ENCODE data around the gene ZNF333.

Gene ZNF333
- long read RNA-seq, full-length matches to known transcripts, result 23 of 31 reads
- long read RNA-seq, partial matches to known transcripts, result 2 of 31 reads
- long read RNA-seq, other reads (novel, unspliced or antisense), result 6 of 31 reads

GRCh38 chr19:14689598-14690503 is at the start of gene ZNF333:
TSS of gene ZNF333 (plus strand) at chr19:14690048. CDS start at chr19:14693492, 3,444 bp downstream.
- Histone ChIP-seq H3K27ac (replicated peaks) (peak within 1 kb of the TSS; percentile 98), H3K4me3 (replicated peaks; ENCODE audit: insufficient read depth, low read length) (peak within 1 kb of the TSS; percentile 97), H3K27me3 (ENCODE audit: insufficient read depth, poor library complexity, severe bottlenecking) (no peaks in the 10 kb centered on the region)
- peak; percentile 86 to 97 for DNase-seq (ENCODE audit: low read depth in 1 of 2, low spot score in 1 of 2)
- TF ChIP-seq GABPA (IDR thresholded peaks at IDR 0.05; ENCODE audit: low read depth), result peak; percentile 89
- no peak for TF ChIP-seq REST (IDR thresholded peaks at IDR 0.05; ENCODE audit: insufficient replicate concordance, low read depth)
- no peak for TF ChIP-seq CTCF (IDR thresholded peaks at IDR 0.05; ENCODE audit: insufficient read depth, low read length)
- peak; percentile 90 for TF ChIP-seq POLR2AphosphoS5 (IDR thresholded peaks at IDR 0.05; ENCODE audit: low read depth)
- peak; percentile 85 for TF ChIP-seq SPI1 (IDR thresholded peaks at IDR 0.05; ENCODE audit: borderline replicate concordance, low read depth)

- no peak for TF ChIP-seq CTCF (IDR thresholded peaks at IDR 0.05; ENCODE audit: insufficient read depth, low read length)
- no peak for TF ChIP-seq GABPA (IDR thresholded peaks at IDR 0.05; ENCODE audit: low read depth)
- TF ChIP-seq REST (IDR thresholded peaks at IDR 0.05; ENCODE audit: insufficient replicate concordance, low read depth), result no peak
- no peak for TF ChIP-seq SPI1 (IDR thresholded peaks at IDR 0.05; ENCODE audit: borderline replicate concordance, low read depth)
- TF ChIP-seq POLR2AphosphoS5 (IDR thresholded peaks at IDR 0.05; ENCODE audit: low read depth), result no peak
- no peak overlapping the region for H3K27ac ChIP-seq (replicated peaks)
- H3K27me3 ChIP-seq (ENCODE audit: insufficient read depth, poor library complexity, severe bottlenecking), result no peaks in the 10 kb centered on the region
- DNase-seq (ENCODE audit: low read depth in 1 of 2, low spot score in 1 of 2), result no peak
- no peak overlapping the region for H3K4me3 ChIP-seq (replicated peaks; ENCODE audit: insufficient read depth, low read length)
Observed at GRCh38 chr19:14648506-14648905, 41.3 kb upstream of the ZNF333 start.

- H3K4me3 ChIP-seq (replicated peaks; ENCODE audit: insufficient read depth, low read length), result no peak overlapping the region
- H3K27me3 ChIP-seq (ENCODE audit: insufficient read depth, poor library complexity, severe bottlenecking), result no peaks in the 10 kb centered on the region
- no peak for DNase-seq (ENCODE audit: low read depth in 1 of 2, low spot score in 1 of 2)
- TF ChIP-seq POLR2AphosphoS5 (IDR thresholded peaks at IDR 0.05; ENCODE audit: low read depth) (no peak), REST (IDR thresholded peaks at IDR 0.05; ENCODE audit: insufficient replicate concordance, low read depth) (no peak), CTCF (IDR thresholded peaks at IDR 0.05; ENCODE audit: insufficient read depth, low read length) (no peak), SPI1 (IDR thresholded peaks at IDR 0.05; ENCODE audit: borderline replicate concordance, low read depth) (no peak), GABPA (IDR thresholded peaks at IDR 0.05; ENCODE audit: low read depth) (no peak)
- H3K27ac ChIP-seq (replicated peaks), result no peak overlapping the region
Observed at GRCh38 chr19:14649020-14649419, 40.8 kb upstream of the ZNF333 start.
